ENCODE measurements around the gene P4HB. TPM values are rescaled to one million over a fixed set of nuclear protein-coding genes. Genes with fewer than 3 reads are reported as not detected.

Gene P4HB
- total and polyA plus RNA-seq, 8 donors, result 485 to 935 (median 547) TPM

GRCh38 chr17:81828656-81829055 lies 31.7 kb downstream of the P4HB start:
- intact Hi-C loops (cut with DNase I), result no loop called here
- TF ChIP-seq CTCF (IDR thresholded peaks at IDR 0.05), result no peak

GRCh38 chr17:81825841-81826466 lies 34.4 kb downstream of the P4HB start:
- Histone ChIP-seq H3K27me3 (no peaks in the 10 kb centered on the region), H3K4me1 (peaks cover 15 to 29% of the 10 kb centered on the region in 2 donors), H3K36me3 (peaks cover 0 to 26% of the 10 kb centered on the region in 2 donors), H3K9me3 (no peaks in the 10 kb centered on the region), H3K27ac (no peak overlapping the region), H3K4me3 (no peak overlapping the region)
- intact Hi-C loops (cut with DNase I), result no loop called here
- no peak for ATAC-seq
- TF ChIP-seq CTCF (IDR thresholded peaks at IDR 0.05), result no peak
- no peak for DNase-seq

More at GRCh38 chr17:81828656-81829055, 31.7 kb downstream of the P4HB start:
- Histone ChIP-seq H3K4me3 (no peak overlapping the region), H3K27me3 (no peaks in the 10 kb centered on the region), H3K9me3 (no peaks in the 10 kb centered on the region), H3K36me3 (peaks cover 0 to 8% of the 10 kb centered on the region in 2 donors), H3K4me1 (peaks cover 10 to 32% of the 10 kb centered on the region in 2 donors), H3K27ac (no peak overlapping the region)
- DNase-seq (peak in 1 of 4 donors; percentile 64), ATAC-seq (no peak)

GRCh38 chr17:81824595-81824994 lies 35.7 kb downstream of the P4HB start:
- Histone ChIP-seq H3K27me3 (peaks cover 0 to 6% of the 10 kb centered on the region in 2 donors), H3K36me3 (peaks cover 0 to 26% of the 10 kb centered on the region in 2 donors), H3K9me3 (no peaks in the 10 kb centered on the region), H3K27ac (no peak overlapping the region), H3K4me1 (peaks cover 15 to 28% of the 10 kb centered on the region in 2 donors), H3K4me3 (no peak overlapping the region)
- TF ChIP-seq CTCF (IDR thresholded peaks at IDR 0.05), result no peak
- DNase-seq, result peak in 1 of 4 donors; percentile 64
- intact Hi-C loops (cut with DNase I), result no loop called here
- ATAC-seq, result no peak

- peaks cover 0 to 9% of the 10 kb centered on the region in 2 donors for H3K27me3 ChIP-seq
- TF ChIP-seq CTCF (IDR thresholded peaks at IDR 0.05), result no peak
- DNase-seq, result peak in 1 of 4 donors; percentile 54
- peaks cover 15 to 28% of the 10 kb centered on the region in 2 donors for H3K4me1 ChIP-seq
- no peak overlapping the region for H3K4me3 ChIP-seq
- no peak overlapping the region for H3K27ac ChIP-seq
- H3K36me3 ChIP-seq, result peaks cover 0 to 26% of the 10 kb centered on the region in 2 donors
- ATAC-seq, result no peak
- intact Hi-C loops (cut with DNase I), result no loop called here
- H3K9me3 ChIP-seq, result no peaks in the 10 kb centered on the region
Observed at GRCh38 chr17:81823820-81824550, 36.4 kb downstream of the P4HB start.
